WTC11 (cell line): ENCODE results near the gene ATG13. TPM values are rescaled to one million over a fixed set of nuclear protein-coding genes. Genes with fewer than 3 reads are reported as not detected.

Experiments used
- ATAC-seq: fragments of 200-7000 bp; cut with Tn5 transposase; 2 replicates; pipeline ENCODE4 v1.10.0; 2021; ENCODE audit warnings: mild to moderate bottlenecking, moderate library complexity
- CTCF ChIA-PET: fragments of 300-600 bp; sonication (Branson Sonifier 250); formaldehyde crosslinking; loops from one replicate; lab custom pipeline; 2021; ENCODE audit warnings: antibody characterized with exemption; lab: Charles Lee
- POLR2A ChIA-PET: fragments of 350-600 bp; sonication (Branson Sonifier 250); formaldehyde crosslinking; loops from one replicate; lab custom pipeline; 2021; ENCODE audit warnings: antibody characterized with exemption; lab: Charles Lee
- DNase-seq: peaks from one replicate; pipeline ENCODE4 v3.0.0; 2021; ENCODE audit warnings: low spot score
- H3K27ac Mint-ChIP-seq: 2 replicates; pipeline ENCODE4 v1.8.0; 2021; ENCODE audit warnings: mixed read lengths
- H3K27me3 Mint-ChIP-seq: 2 replicates; pipeline ENCODE4 v1.8.0; 2021; ENCODE audit warnings: low read depth, mild to moderate bottlenecking, moderate library complexity, mixed read lengths
- H3K36me3 Mint-ChIP-seq: 2 replicates; pipeline ENCODE4 v1.8.0; 2021; ENCODE audit warnings: mixed read lengths
- H3K4me1 Mint-ChIP-seq: 2 replicates; pipeline ENCODE4 v1.8.0; 2022; ENCODE audit warnings: mixed read lengths
- H3K4me3 Mint-ChIP-seq: 2 replicates; pipeline ENCODE4 v1.8.0; 2021; ENCODE audit warnings: mild to moderate bottlenecking, moderate library complexity, mixed read lengths
- H3K9me3 Mint-ChIP-seq: 2 replicates; pipeline ENCODE4 v1.8.0; 2021; ENCODE audit warnings: mixed read lengths
- AFF4 ChIP-seq: sonication (generic); formaldehyde crosslinking; IDR thresholded peaks from 2 replicates; pipeline ENCODE4 v1.8.1; 2023; ENCODE audit warnings: mild to moderate bottlenecking, missing genetic modification reagents, borderline replicate concordance
- CTCF ChIP-seq: fragments of 200-600 bp; IDR thresholded peaks from 2 replicates; pipeline ENCODE4 v1.8.0; 2022; ENCODE audit warnings: antibody characterized with exemption
- FOXJ3 ChIP-seq: sonication (generic); formaldehyde crosslinking; IDR thresholded peaks from 2 replicates; pipeline ENCODE4 v1.9.0; 2021; ENCODE audit warnings: missing genetic modification reagents, mild to moderate bottlenecking, borderline replicate concordance
- FOXK1 ChIP-seq: sonication (generic); formaldehyde crosslinking; IDR thresholded peaks from 2 replicates; pipeline ENCODE4 v1.8.0; 2022; ENCODE audit warnings: mild to moderate bottlenecking, moderate library complexity, missing genetic modification reagents
- FOXP4 ChIP-seq: sonication (generic); formaldehyde crosslinking; IDR thresholded peaks from 2 replicates; pipeline ENCODE4 v1.8.0; 2022; ENCODE audit warnings: mild to moderate bottlenecking, missing genetic modification reagents
- NFATC4 ChIP-seq: fragments of 250-450 bp; sonication (Bioruptor Pico); IDR thresholded peaks from 2 replicates; pipeline ENCODE4 v1.9.0; 2021; ENCODE audit warnings: mild to moderate bottlenecking
- NR2C2 ChIP-seq: sonication (generic); formaldehyde crosslinking; IDR thresholded peaks from 2 replicates; pipeline ENCODE4 v1.8.0; 2022; ENCODE audit warnings: mild to moderate bottlenecking, missing genetic modification reagents
- NR3C1 ChIP-seq: sonication (generic); formaldehyde crosslinking; conservative IDR thresholded peaks from 2 replicates; pipeline ENCODE4 v1.8.1; 2023; ENCODE audit warnings: low read depth, mild to moderate bottlenecking, missing genetic modification reagents
- SMAD3 ChIP-seq: sonication (generic); formaldehyde crosslinking; IDR thresholded peaks from 2 replicates; pipeline ENCODE4 v1.8.0; 2022; ENCODE audit warnings: missing genetic modification reagents, mild to moderate bottlenecking, borderline replicate concordance
- TEAD4 ChIP-seq: sonication (generic); formaldehyde crosslinking; IDR thresholded peaks from 2 replicates; pipeline ENCODE4 v1.8.0; 2022; ENCODE audit warnings: mild to moderate bottlenecking, missing genetic modification reagents
- ZNF121 ChIP-seq: sonication (generic); formaldehyde crosslinking; IDR thresholded peaks from 2 replicates; pipeline ENCODE4 v1.8.0; 2023; ENCODE audit warnings: missing genetic modification reagents
- ZNF219 ChIP-seq: sonication (generic); formaldehyde crosslinking; IDR thresholded peaks from 2 replicates; pipeline ENCODE4 v1.8.0; 2023; ENCODE audit warnings: missing genetic modification reagents, mild to moderate bottlenecking, borderline replicate concordance
- ZNF263 ChIP-seq: sonication (generic); formaldehyde crosslinking; IDR thresholded peaks from 2 replicates; pipeline ENCODE4 v1.8.1; 2022; ENCODE audit warnings: low read depth, mild to moderate bottlenecking, moderate library complexity, missing genetic modification reagents
- ZNF416 ChIP-seq: fragments of 250-450 bp; sonication (Bioruptor Pico); IDR thresholded peaks from 2 replicates; pipeline ENCODE4 v1.9.0; 2021; ENCODE audit warnings: mild to moderate bottlenecking, inconsistent platforms
- ZNF425 ChIP-seq: fragments of 250-450 bp; sonication (Bioruptor Pico); conservative IDR thresholded peaks from 2 replicates; pipeline ENCODE4 v1.9.0; 2021; ENCODE audit warnings: mild to moderate bottlenecking
- ZNF532 ChIP-seq: fragments of 250-450 bp; sonication (Bioruptor Pico); IDR thresholded peaks from 2 replicates; pipeline ENCODE4 v1.9.0; 2021; ENCODE audit warnings: mild to moderate bottlenecking, borderline replicate concordance
- total RNA-seq: library from RNA; stranded (reverse); gene quantifications from 3 replicates; pipeline ENCODE4 v1.2.3, GENCODE V29; 2021

The ATG13 gene
- total RNA-seq, 1 experiment from 2014 or later, result 85.4 TPM

- TF ChIP-seq FOXP4 (CRISPR knock-in tag) (no peak), TEAD4 (CRISPR knock-in tag) (no peak), SMAD3 (no peak), ZNF416 (CRISPR knock-in tag) (no peak), NFATC4 (CRISPR knock-in tag) (no peak), ZNF121 (no peak), FOXJ3 (CRISPR knock-in tag) (no peak), AFF4 (no peak), FOXK1 (CRISPR knock-in tag) (no peak)
These were observed 1.5 kb downstream of the ATG13 start (continued) for GRCh38 chr11:46618837-46619236.

GRCh38 chr11:46625406-46625805, 8.1 kb downstream of the ATG13 start:
- TF ChIP-seq NR2C2 (CRISPR knock-in tag) (no peak), NFATC4 (CRISPR knock-in tag) (no peak), ZNF532 (CRISPR knock-in tag) (no peak), NR3C1 (CRISPR knock-in tag) (no peak), ZNF263 (CRISPR knock-in tag) (no peak), CTCF (no peak), AFF4 (no peak), ZNF219 (CRISPR knock-in tag) (no peak), ZNF425 (no peak), FOXP4 (CRISPR knock-in tag) (no peak)
- no peak overlapping the region for H3K4me3 Mint-ChIP-seq
- H3K27ac Mint-ChIP-seq, result peak overlapping the region; percentile 52
- no peaks in the 10 kb centered on the region for H3K9me3 Mint-ChIP-seq
- ChIA-PET POLR2A (no interaction called here), CTCF (no interaction called here)
- no peak for DNase-seq
- ATAC-seq, result no peak
- no peaks in the 10 kb centered on the region for H3K27me3 Mint-ChIP-seq
- H3K36me3 Mint-ChIP-seq, result peaks cover 29% of the 10 kb centered on the region
- H3K4me1 Mint-ChIP-seq, result no peaks in the 10 kb centered on the region
